Fibroblast of lung (primary cell): ENCODE data around the gene RALY. TPM values are rescaled to one million over a fixed set of nuclear protein-coding genes. Genes with fewer than 3 reads are reported as not detected.

Experiments used
- DNase-seq, 2 donors: peaks; one replicate each; pipeline versions ENCODE4 v3.0.0 to v3.0.0-alpha.2; 2010; ENCODE audit warnings: low read depth in 2 of 2
- H2AFZ ChIP-seq: 2 replicates; pipeline ENCODE4 v1.5.1; 2012; ENCODE audit warnings: low read length, control low read depth, inconsistent platforms
- H3K27ac ChIP-seq: 2 replicates; pipeline ENCODE4 v1.5.1; 2011; ENCODE audit warnings: low read length, control low read depth; ENCODE audit not compliant: insufficient read depth
- H3K27me3 ChIP-seq: 2 replicates; pipeline ENCODE4 v1.5.1; 2011; ENCODE audit warnings: mild to moderate bottlenecking, low read length; ENCODE audit not compliant: control insufficient read depth, insufficient read depth
- H3K36me3 ChIP-seq: 2 replicates; pipeline ENCODE4 v1.5.1; 2011; ENCODE audit warnings: low read length; ENCODE audit not compliant: control insufficient read depth, insufficient read depth
- H3K4me1 ChIP-seq: 2 replicates; pipeline ENCODE4 v1.5.1; 2011; ENCODE audit warnings: low read length; ENCODE audit not compliant: control insufficient read depth, insufficient read depth; ENCODE audit errors: extremely low read depth
- H3K4me2 ChIP-seq: 2 replicates; pipeline ENCODE4 v1.5.1; 2011; ENCODE audit warnings: low read length, control low read depth; ENCODE audit not compliant: insufficient read depth; ENCODE audit errors: extremely low read depth
- H3K4me3 ChIP-seq, 4 experiments: fragments of 200-600 bp in 1 of 4; sonication (generic) in 1 of 4; replicated peaks in 1 of 4; 2 replicates each; pipeline ENCODE4 v1.5.1; 2011 to 2016; ENCODE audit warnings: low read length in 4 of 4, low read depth in 3 of 4, mild to moderate bottlenecking in 3 of 4, control low read depth in 2 of 4, inconsistent platforms in 1 of 4, mixed read lengths in 1 of 4; ENCODE audit not compliant: insufficient read depth in 1 of 4; ENCODE audit errors: control extremely low read depth in 1 of 4
- H3K79me2 ChIP-seq: 2 replicates; pipeline ENCODE4 v1.5.1; 2012; ENCODE audit warnings: mild to moderate bottlenecking, low read length, inconsistent platforms; ENCODE audit not compliant: control insufficient read depth, insufficient read depth
- H3K9ac ChIP-seq: 2 replicates; pipeline ENCODE4 v1.5.1; 2011; ENCODE audit warnings: mild to moderate bottlenecking, low read length, control low read depth; ENCODE audit not compliant: insufficient read depth
- H3K9me3 ChIP-seq: 2 replicates; pipeline ENCODE4 v1.5.1; 2012; ENCODE audit warnings: low read depth, low read length; ENCODE audit not compliant: control insufficient read depth, insufficient read depth
- H4K20me1 ChIP-seq: 2 replicates; pipeline ENCODE4 v1.5.1; 2011; ENCODE audit warnings: low read length; ENCODE audit not compliant: control insufficient read depth, insufficient read depth; ENCODE audit errors: extremely low read depth
- CTCF ChIP-seq, 2 donors: IDR thresholded peaks in 1 of 2; conservative IDR thresholded peaks in 1 of 2; 1 replicate in 1 of 2; 2 replicates in 1 of 2; pipeline ENCODE4 v1.5.1; 2011 to 2012; ENCODE audit warnings: low read length in 2 of 2, control low read depth in 1 of 2, inconsistent platforms in 1 of 2, low read depth in 1 of 2, mild to moderate bottlenecking in 1 of 2
- EZH2 ChIP-seq: IDR thresholded peaks from 2 replicates; pipeline ENCODE4 v1.5.1; 2012; ENCODE audit warnings: low read length, control low read depth, mild to moderate bottlenecking; ENCODE audit errors: missing control alignments
- polyA plus RNA-seq, 2 donors: library from polyadenylated mRNA; depleted of rRNA in 1 of 2; stranded (reverse) in 1 of 2; unstranded in 1 of 2; fragments of >200 nt; gene quantifications; 2 replicates each; pipeline ENCODE4 v1.2.1, GENCODE V29; 2011 to 2012; ENCODE audit warnings: missing spikeins in 1 of 2
- total RNA-seq: library from RNA; depleted of rRNA; stranded (reverse); fragments of >200 nt; gene quantifications from 2 replicates; pipeline ENCODE4 v1.2.1, GENCODE V29; 2014

The RALY gene
- total and polyA plus RNA-seq, 2 donors (not counting 1 experiment from before 2014, with no cell fraction given) = 54.5 to 57.1 TPM

DNA sequence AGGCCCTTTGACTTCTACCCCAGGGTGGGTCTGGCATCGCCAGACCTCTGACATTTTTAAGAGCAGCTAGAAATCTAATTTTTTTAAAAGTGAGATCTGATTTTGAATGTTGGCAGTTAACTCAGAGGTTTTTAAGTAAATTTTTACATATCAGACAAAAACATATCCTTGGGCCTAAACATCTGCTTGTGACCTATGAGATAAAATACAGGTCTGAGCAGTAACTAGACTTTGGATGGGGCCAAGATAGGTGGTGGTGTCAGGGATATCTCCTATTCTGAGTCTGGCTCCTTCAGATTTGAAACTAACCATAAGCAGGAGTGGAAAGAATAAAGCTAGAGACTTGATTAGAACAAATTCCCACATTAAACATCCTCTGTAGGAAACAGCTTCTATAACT is 17.6 kb downstream of the RALY start:
- no peak overlapping the region for H2AFZ ChIP-seq
- peaks cover 3% of the 10 kb centered on the region for H4K20me1 ChIP-seq
- H3K27ac ChIP-seq = no peak overlapping the region
- no peak overlapping the region for H3K4me3 ChIP-seq
- H3K9ac ChIP-seq = no peak overlapping the region
- no peaks in the 10 kb centered on the region for H3K9me3 ChIP-seq
- TF ChIP-seq EZH2 = no peak
- no peak for TF ChIP-seq CTCF (conservative IDR thresholded peaks at IDR 0.05 in 1 of 2, IDR thresholded peaks at IDR 0.05 in 1 of 2; ENCODE audit: low read depth in 1 of 2, low read length in 2 of 2)
- H3K79me2 ChIP-seq = peaks cover 78% of the 10 kb centered on the region
- H3K27me3 ChIP-seq = no peaks in the 10 kb centered on the region
- no peak for DNase-seq
- H3K4me2 ChIP-seq = no peak overlapping the region
- no peaks in the 10 kb centered on the region for H3K4me1 ChIP-seq
- H3K36me3 ChIP-seq = no peaks in the 10 kb centered on the region

GRCh38 chr20:34012330-34012729 is 18.6 kb downstream of the RALY start:
- Histone ChIP-seq H3K9ac (no peak overlapping the region), H3K27me3 (no peaks in the 10 kb centered on the region), H4K20me1 (peaks cover 5% of the 10 kb centered on the region), H3K9me3 (no peaks in the 10 kb centered on the region), H3K4me3 (no peak overlapping the region), H3K27ac (no peak overlapping the region), H3K36me3 (no peaks in the 10 kb centered on the region), H3K79me2 (peaks cover 78% of the 10 kb centered on the region), H2AFZ (no peak overlapping the region), H3K4me1 (peaks cover 5% of the 10 kb centered on the region), H3K4me2 (no peak overlapping the region)
- DNase-seq = no peak
- TF ChIP-seq CTCF (conservative IDR thresholded peaks at IDR 0.05 in 1 of 2, IDR thresholded peaks at IDR 0.05 in 1 of 2; ENCODE audit: low read depth in 1 of 2, low read length in 2 of 2) (no peak), EZH2 (no peak)

DNA sequence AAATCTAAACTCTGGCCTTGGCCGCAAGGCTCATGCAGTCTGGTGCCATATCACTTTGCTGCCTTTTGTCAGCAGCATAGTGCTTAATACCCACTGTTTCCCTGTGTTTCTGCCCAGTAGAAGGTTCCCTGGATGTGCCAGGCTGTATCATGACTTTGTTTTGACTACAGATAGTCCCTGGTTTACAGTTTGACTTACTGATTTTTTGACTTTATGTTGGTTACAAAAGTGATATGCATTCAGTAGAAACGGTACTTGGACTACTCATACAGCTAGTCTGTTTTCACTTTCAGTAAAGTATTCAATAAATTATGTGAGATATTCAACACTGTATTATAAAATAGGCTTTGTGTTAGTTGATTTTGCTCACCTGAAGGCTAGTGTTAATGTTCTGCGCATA is 19.0 kb downstream of the RALY start:
- TF ChIP-seq EZH2 (no peak), CTCF (conservative IDR thresholded peaks at IDR 0.05 in 1 of 2, IDR thresholded peaks at IDR 0.05 in 1 of 2; ENCODE audit: low read depth in 1 of 2, low read length in 2 of 2) (no peak)
- no peak overlapping the region for H3K27ac ChIP-seq
- peaks cover 77% of the 10 kb centered on the region for H3K79me2 ChIP-seq
- H3K4me2 ChIP-seq = no peak overlapping the region
- no peak overlapping the region for H2AFZ ChIP-seq
- no peaks in the 10 kb centered on the region for H3K36me3 ChIP-seq
- H3K9ac ChIP-seq = no peak overlapping the region
- no peak for DNase-seq
- H3K4me1 ChIP-seq = peaks cover 7% of the 10 kb centered on the region
- H3K9me3 ChIP-seq = no peaks in the 10 kb centered on the region
- H3K27me3 ChIP-seq = no peaks in the 10 kb centered on the region
- peaks cover 6% of the 10 kb centered on the region for H4K20me1 ChIP-seq
- H3K4me3 ChIP-seq = no peak overlapping the region
